H7 (cell line): ENCODE measurements around the gene LRRC53. TPM values are rescaled to one million over a fixed set of nuclear protein-coding genes. Genes with fewer than 3 reads are reported as not detected.

Source experiments
- DNase-seq: peaks from one replicate; pipeline ENCODE4 v3.0.0; 2012
- H3K27me3 ChIP-seq: 2 replicates; pipeline ENCODE4 v1.6.0; 2011; ENCODE audit warnings: mild to moderate bottlenecking, low read length; ENCODE audit not compliant: control insufficient read depth, insufficient read depth
- H3K36me3 ChIP-seq: replicated peaks from 2 replicates; pipeline ENCODE4 v1.5.1; 2011; ENCODE audit warnings: low read length; ENCODE audit not compliant: control insufficient read depth, insufficient read depth
- H3K4me3 ChIP-seq: 2 replicates; pipeline ENCODE4 v1.5.1; 2011; ENCODE audit warnings: low read depth, mild to moderate bottlenecking, control low read depth, low read length, moderate library complexity; ENCODE audit not compliant: insufficient read depth
- total RNA-seq: library from RNA; depleted of rRNA; stranded (reverse); fragments of >200 nt; shearing (Covaris generic); gene quantifications from 2 replicates; pipeline ENCODE4 v1.2.3, GENCODE V29; 2014; rRNA removed

Gene LRRC53
- total RNA-seq, 1 experiment from 2014 or later, result not detected

GRCh38 chr1:74430342-74430934 is 82.0 kb downstream of the LRRC53 start:
- no peak overlapping the region for H3K4me3 ChIP-seq
- no peak for DNase-seq
- no peaks in the 10 kb centered on the region for H3K27me3 ChIP-seq
- H3K36me3 ChIP-seq, result no peaks in the 10 kb centered on the region

GRCh38 chr1:74429580-74429979 is 82.8 kb downstream of the LRRC53 start:
- H3K36me3 ChIP-seq, result no peaks in the 10 kb centered on the region
- H3K27me3 ChIP-seq, result no peaks in the 10 kb centered on the region
- no peak overlapping the region for H3K4me3 ChIP-seq
- DNase-seq, result no peak

DNA sequence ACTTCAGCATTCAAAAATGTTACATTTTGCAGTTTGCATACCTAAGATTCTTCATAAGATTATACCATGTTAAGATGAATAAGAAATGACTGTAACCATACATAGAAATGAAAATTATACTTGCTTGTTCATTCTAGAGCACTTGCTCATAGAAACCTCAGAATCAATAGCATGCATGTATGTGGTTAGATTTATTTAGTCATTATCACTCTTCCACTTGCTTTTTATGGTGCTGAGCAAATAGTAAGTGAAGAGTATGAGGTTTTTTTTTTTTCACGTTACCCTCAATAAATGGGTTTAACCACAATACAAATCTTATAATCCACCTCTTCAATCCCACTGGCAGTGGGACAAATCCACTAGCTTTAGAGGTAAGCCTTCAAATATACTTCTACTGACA is 84.7 kb downstream of the LRRC53 start:
- Histone ChIP-seq H3K4me3 (no peak overlapping the region), H3K27me3 (no peaks in the 10 kb centered on the region)

DNA sequence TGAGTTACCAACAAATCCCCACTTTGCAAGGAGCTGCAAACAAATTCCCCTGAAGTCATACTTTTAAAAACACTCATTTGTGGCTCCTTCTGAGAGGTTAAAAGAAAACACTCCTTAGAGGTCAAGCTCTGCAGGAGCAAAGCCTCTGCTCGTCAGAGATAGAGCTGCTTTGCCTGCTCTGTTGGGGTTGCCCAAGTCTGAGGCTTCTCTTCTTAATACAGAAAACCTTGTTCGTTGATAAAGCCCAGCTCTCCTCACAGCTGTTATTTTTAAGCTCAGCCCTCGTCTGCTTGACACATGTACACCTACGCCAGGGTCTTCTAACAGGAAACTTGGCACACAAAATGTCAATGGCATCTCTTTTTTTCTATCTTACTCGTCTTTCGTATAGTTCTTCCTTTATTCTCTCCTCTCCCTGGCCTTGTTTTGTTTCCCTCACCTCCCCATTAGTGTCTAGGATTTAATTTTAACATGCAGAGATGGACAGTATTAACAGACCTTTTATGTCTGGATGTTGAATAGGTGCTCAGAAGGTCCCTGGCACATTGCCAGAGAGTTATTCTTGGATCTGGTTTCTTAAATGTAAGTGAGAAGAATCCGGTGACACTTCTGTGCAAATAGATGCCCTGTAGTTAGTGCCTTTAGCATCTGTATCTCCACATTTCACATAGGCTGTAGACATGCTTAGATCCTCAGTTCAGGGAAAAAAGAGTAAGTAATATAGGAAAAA is 86.0 kb downstream of the LRRC53 start:
- Histone ChIP-seq H3K36me3 (no peaks in the 10 kb centered on the region), H3K4me3 (no peak overlapping the region), H3K27me3 (no peaks in the 10 kb centered on the region)
- no peak for DNase-seq

More for the DNA sequence above, 84.7 kb downstream of the LRRC53 start:
- DNase-seq, result no peak
- no peaks in the 10 kb centered on the region for H3K36me3 ChIP-seq

DNA sequence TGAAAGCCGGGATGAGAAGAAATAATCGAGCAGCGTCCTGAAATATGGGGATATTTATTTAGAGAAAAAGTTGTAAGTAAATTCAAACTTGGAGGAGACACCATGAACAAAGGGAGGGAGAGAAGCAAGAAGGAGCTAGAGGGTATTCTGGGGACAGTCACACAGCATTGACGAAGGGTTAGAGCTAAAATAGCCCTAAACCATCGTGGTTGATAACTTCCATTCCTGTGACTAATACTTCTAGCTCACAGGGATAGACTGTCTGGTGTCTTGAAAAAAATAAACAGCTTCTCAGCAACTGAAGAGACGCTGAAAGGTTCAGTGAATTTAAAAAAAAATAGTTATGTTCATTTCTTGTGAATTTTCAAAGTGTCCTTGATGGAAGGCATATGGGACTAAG is 86.7 kb downstream of the LRRC53 start:
- Histone ChIP-seq H3K4me3 (no peak overlapping the region), H3K36me3 (no peaks in the 10 kb centered on the region), H3K27me3 (no peaks in the 10 kb centered on the region)
- DNase-seq, result no peak

DNA sequence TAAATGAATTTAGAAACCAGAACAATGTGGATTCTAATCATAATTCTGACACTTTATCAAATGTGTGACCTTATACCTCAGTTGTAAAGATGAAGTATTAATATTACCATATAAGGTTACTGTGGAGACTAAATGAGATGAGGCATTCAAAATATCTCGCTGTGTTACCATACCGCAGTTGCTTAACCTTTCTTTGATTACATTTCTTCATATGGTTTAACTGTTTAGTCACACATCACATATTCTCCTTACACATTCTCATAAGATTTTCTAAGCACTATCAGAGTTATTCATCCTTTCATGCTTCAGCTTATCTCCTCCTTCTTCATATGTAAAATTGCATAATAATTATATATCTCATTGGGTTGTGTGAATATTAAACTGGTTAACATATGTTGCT is 88.9 kb downstream of the LRRC53 start:
- H3K36me3 ChIP-seq, result no peaks in the 10 kb centered on the region
- H3K27me3 ChIP-seq, result no peaks in the 10 kb centered on the region
- H3K4me3 ChIP-seq, result no peak overlapping the region
- DNase-seq, result no peak

DNA sequence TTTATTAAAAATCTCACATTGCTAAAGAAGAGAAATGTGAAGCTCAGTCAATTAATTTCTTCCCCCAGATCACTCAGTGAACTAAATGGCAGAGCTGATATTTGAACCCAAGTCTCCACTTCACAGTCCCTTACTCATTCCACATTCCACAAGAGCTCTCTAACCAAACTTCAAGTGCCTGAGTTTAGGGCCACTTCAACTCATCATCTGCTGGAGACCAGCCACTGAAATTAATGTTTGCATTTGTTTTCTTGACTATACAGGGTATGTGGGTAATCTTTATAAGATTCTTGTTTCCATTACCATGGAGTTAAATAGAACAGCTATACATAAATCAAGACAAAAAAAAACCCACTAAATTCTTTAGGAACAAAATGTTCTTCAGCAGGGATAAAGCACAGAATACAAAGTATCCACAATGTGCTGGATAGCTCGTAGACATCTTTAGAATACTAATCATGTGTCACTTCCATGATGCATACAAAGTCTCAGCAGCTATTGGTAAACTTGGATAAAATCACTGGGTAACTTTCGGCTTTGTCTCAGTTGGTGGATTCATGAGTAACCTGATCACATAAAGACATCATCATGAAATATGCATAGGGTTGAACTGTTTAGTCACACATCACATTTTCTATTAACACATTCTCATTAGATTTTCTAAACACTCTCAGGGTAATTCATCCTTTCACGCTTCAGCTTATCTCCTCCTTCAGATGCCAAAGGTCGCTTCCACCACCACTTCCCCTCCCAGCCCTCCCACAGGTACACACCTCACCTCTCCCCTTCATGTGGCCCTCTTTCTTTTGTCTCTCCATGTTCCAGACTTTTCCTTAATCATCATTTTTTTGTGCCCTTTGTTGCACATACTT is 89.8 kb downstream of the LRRC53 start:
- DNase-seq, result no peak
- Histone ChIP-seq H3K36me3 (no peaks in the 10 kb centered on the region), H3K27me3 (no peaks in the 10 kb centered on the region), H3K4me3 (no peak overlapping the region)

DNA sequence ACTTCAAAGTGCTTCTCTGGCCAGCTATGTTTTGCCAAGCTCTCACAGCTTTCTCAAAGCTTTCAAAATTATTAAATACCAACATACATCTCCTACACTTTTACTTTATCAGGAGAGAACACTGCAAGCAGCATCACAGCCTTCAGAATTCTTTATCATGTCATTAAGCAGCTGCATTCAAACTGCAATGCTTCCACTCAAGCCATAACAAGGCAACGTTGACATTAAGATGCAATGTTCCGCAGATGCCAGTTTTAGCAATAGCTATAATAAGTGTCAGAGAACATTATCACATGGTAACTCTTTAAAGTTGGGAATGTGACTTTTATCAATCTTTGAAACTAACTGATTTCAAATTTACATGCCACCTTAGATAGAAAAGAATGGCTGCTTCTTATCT is 91.9 kb downstream of the LRRC53 start:
- Histone ChIP-seq H3K36me3 (no peaks in the 10 kb centered on the region), H3K27me3 (no peaks in the 10 kb centered on the region), H3K4me3 (no peak overlapping the region)
- no peak for DNase-seq

Other genes starting within 250 kb of the LRRC53 start
- gene ERICH3, start 161.2 kb upstream of the LRRC53 start, total RNA-seq, result not detected in 2 replicates
- 33.9 and 43.7 TPM in 2 replicates for gene CRYZ, start 220.4 kb upstream of the LRRC53 start, total RNA-seq
- gene TYW3, start 220.5 kb upstream of the LRRC53 start, total RNA-seq, result 20.2 and 26.3 TPM in 2 replicates